Kidney epithelial cell (primary cell): ENCODE measurements around the gene ZNF148. TPM values are rescaled to one million over a fixed set of nuclear protein-coding genes. Genes with fewer than 3 reads are reported as not detected.

Source experiments
- DNase-seq: peaks from one replicate; pipeline ENCODE4 v3.0.0-alpha.2; 2010; ENCODE audit warnings: low read depth
- H3K27me3 ChIP-seq: 2 replicates; pipeline ENCODE4 v1.6.0; 2011; ENCODE audit warnings: low read length; ENCODE audit not compliant: control insufficient read depth, insufficient read depth
- H3K36me3 ChIP-seq: 2 replicates; pipeline ENCODE4 v1.5.1; 2011; ENCODE audit warnings: low read length; ENCODE audit not compliant: control insufficient read depth, insufficient read depth
- H3K4me3 ChIP-seq: 2 replicates; pipeline ENCODE4 v1.5.1; 2011; ENCODE audit warnings: low read depth, mild to moderate bottlenecking, control low read depth, low read length
- total RNA-seq: library from RNA; depleted of rRNA; stranded (reverse); fragments of >200 nt; gene quantifications from 2 replicates; pipeline ENCODE4 v1.2.3, GENCODE V29; 2015
- TF ChIP-seq, protein P1 (sequence below): IDR thresholded peaks from 2 replicates; pipeline ENCODE4 v1.5.1; 2011; ENCODE audit warnings: mild to moderate bottlenecking, moderate library complexity, low read length, control low read depth, inconsistent platforms; ENCODE audit not compliant: insufficient read depth, poor library complexity, severe bottlenecking

ZNF148 gene
- total RNA-seq, 1 donor from 2014 or later: 22.8 TPM

GRCh38 chr3:125266971-125267370 is 108.2 kb downstream of the ZNF148 start:
- H3K27me3 ChIP-seq: no peaks in the 10 kb centered on the region
- TF ChIP-seq, protein P1, sequence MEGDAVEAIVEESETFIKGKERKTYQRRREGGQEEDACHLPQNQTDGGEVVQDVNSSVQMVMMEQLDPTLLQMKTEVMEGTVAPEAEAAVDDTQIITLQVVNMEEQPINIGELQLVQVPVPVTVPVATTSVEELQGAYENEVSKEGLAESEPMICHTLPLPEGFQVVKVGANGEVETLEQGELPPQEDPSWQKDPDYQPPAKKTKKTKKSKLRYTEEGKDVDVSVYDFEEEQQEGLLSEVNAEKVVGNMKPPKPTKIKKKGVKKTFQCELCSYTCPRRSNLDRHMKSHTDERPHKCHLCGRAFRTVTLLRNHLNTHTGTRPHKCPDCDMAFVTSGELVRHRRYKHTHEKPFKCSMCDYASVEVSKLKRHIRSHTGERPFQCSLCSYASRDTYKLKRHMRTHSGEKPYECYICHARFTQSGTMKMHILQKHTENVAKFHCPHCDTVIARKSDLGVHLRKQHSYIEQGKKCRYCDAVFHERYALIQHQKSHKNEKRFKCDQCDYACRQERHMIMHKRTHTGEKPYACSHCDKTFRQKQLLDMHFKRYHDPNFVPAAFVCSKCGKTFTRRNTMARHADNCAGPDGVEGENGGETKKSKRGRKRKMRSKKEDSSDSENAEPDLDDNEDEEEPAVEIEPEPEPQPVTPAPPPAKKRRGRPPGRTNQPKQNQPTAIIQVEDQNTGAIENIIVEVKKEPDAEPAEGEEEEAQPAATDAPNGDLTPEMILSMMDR: no peak
- no peaks in the 10 kb centered on the region for H3K36me3 ChIP-seq
- no peak for DNase-seq
- no peak overlapping the region for H3K4me3 ChIP-seq

GRCh38 chr3:125262161-125262560 is 113.0 kb downstream of the ZNF148 start:
- Histone ChIP-seq H3K27me3 (no peaks in the 10 kb centered on the region), H3K4me3 (no peak overlapping the region), H3K36me3 (no peaks in the 10 kb centered on the region)
- DNase-seq: no peak
- TF ChIP-seq, protein P1: no peak

DNA sequence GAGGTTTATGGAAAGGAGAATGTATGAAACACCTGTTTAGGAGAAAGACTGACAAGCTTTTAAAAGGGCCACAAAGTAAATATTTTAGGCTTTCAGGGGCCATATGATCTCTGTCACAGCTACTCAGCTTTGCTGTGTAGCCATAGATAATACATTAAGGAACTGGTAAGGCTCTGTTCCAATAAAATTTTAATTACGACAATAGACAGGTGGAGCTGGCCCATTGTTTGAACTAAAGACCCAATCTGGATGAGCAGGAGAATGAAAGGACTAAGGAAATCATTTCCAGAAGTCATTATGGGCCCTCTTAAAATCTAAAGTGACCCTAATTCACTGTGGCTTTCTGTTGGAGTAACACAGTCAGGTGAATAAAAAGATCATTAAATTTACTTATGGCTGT is 114.1 kb downstream of the ZNF148 start:
- no peaks in the 10 kb centered on the region for H3K27me3 ChIP-seq
- no peak overlapping the region for H3K4me3 ChIP-seq
- TF ChIP-seq, protein P1: no peak
- no peaks in the 10 kb centered on the region for H3K36me3 ChIP-seq
- no peak for DNase-seq

- no peaks in the 10 kb centered on the region for H3K36me3 ChIP-seq
- H3K4me3 ChIP-seq: no peak overlapping the region
- no peaks in the 10 kb centered on the region for H3K27me3 ChIP-seq
- no peak for DNase-seq
- TF ChIP-seq, protein P1: no peak
These were observed 115.0 kb downstream of the ZNF148 start for GRCh38 chr3:125260158-125260557.

DNA sequence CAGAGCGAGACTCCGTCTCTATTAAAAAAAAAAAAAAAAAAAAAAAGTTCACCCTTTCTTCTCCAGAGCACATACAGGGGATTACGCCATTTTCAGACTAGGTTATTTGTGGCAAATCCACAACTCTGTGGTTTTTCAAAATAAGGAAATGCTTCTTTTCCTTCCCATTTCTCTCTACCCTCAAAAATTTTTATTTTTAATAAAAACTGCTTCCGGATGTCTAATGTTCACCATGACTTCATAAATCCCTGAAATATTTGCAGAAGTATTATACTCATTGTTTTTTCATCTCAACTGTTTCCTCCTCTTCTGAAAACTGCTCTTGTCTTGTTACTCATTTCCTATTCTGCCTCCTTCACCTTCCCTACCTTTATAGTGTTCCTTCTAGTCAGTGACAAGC is 117.6 kb downstream of the ZNF148 start:
- Histone ChIP-seq H3K4me3 (no peak overlapping the region), H3K27me3 (no peaks in the 10 kb centered on the region), H3K36me3 (no peaks in the 10 kb centered on the region)
- TF ChIP-seq, protein P1: no peak
- no peak for DNase-seq

GRCh38 chr3:125256675-125257074 is 118.5 kb downstream of the ZNF148 start:
- no peaks in the 10 kb centered on the region for H3K27me3 ChIP-seq
- DNase-seq: no peak
- H3K36me3 ChIP-seq: no peaks in the 10 kb centered on the region
- no peak overlapping the region for H3K4me3 ChIP-seq
- TF ChIP-seq, protein P1: no peak
